ENCODE data around the gene PITPNM2. TPM values are rescaled to one million over a fixed set of nuclear protein-coding genes. Genes with fewer than 3 reads are reported as not detected.

PITPNM2 gene
- total RNA-seq, 2 experiments from 2014 or later, result 37.3 to 38.3 TPM

DNA sequence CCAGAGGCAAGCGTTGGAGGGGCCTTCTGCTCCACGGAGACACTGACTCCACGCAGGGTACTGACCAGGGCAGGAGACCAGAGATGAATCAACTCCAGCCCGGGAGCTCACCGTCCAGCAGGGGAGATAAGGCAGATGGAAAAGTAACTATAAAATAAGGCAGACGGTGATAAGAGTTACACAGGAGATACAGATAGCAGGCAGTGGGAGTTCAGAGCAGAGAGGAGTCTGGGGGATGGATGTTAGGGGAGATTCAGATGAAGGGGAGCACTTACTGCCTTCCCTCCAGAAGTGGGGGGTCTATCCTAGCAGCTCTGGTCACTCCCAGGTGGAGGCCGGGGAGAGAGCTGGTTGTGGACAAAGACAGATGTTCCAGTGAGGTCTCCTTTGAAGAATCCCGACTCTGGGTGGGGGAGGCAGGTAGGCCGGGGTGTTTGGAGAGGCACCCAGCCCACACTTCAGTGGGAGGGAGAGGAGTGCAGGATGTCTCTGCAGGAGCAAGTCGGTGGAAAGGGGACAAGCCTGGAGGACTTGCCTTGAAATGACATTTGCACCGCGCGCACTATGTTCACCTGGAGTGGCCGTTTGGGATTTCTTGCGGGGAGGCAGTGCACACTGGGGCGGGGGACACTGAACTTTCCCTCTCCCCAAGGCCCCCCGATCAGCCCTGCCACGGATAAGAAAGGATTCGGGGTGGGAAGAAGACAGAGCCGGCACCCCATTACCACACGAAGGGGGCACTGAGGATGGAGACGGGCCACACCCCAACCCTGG is 1.2 kb downstream of the PITPNM2 start:
- Mint-ChIP-seq H3K27ac (peak overlapping the region; percentile 89), H3K4me3 (peak overlapping the region; percentile 85), H3K27me3 (no peaks in the 10 kb centered on the region), H3K4me1 (ENCODE audit: low read depth) (peaks cover 63% of the 10 kb centered on the region), H3K36me3 (ENCODE audit: low read depth) (peaks cover 11% of the 10 kb centered on the region), H3K9me3 (no peaks in the 10 kb centered on the region)
- H3K27me3 ChIP-seq (ENCODE audit: control insufficient read depth in 1 of 2, insufficient read depth in 2 of 2, low read length in 2 of 2), result no peaks in the 10 kb centered on the region
- TF ChIP-seq, protein P1, sequence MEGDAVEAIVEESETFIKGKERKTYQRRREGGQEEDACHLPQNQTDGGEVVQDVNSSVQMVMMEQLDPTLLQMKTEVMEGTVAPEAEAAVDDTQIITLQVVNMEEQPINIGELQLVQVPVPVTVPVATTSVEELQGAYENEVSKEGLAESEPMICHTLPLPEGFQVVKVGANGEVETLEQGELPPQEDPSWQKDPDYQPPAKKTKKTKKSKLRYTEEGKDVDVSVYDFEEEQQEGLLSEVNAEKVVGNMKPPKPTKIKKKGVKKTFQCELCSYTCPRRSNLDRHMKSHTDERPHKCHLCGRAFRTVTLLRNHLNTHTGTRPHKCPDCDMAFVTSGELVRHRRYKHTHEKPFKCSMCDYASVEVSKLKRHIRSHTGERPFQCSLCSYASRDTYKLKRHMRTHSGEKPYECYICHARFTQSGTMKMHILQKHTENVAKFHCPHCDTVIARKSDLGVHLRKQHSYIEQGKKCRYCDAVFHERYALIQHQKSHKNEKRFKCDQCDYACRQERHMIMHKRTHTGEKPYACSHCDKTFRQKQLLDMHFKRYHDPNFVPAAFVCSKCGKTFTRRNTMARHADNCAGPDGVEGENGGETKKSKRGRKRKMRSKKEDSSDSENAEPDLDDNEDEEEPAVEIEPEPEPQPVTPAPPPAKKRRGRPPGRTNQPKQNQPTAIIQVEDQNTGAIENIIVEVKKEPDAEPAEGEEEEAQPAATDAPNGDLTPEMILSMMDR (IDR thresholded peaks at IDR 0.05), result no peak
- H3K27ac ChIP-seq (ENCODE audit: low read depth in 1 of 2, low read length in 2 of 2), result peak overlapping the region in 1 of 2 donors; percentile 22
- no peaks in the 10 kb centered on the region for H3K36me3 ChIP-seq (ENCODE audit: insufficient read depth, low read length)
- ChIA-PET POLR2A (interaction anchor here (0.8 to 5.6 kb wide), 8 partner anchors 9 to 109 kb away, joined by 3 to 49 read pairs (median 7); partner anchors contain the start of genes MPHOSPH9 and MTRFR), CTCF (interaction anchor here (0.7 to 1.4 kb wide), 3 partner anchors 74 to 106 kb away, joined by 3 to 5 read pairs (median 3); no protein-coding TSS in a partner anchor)
- peaks cover 27% of the 10 kb centered on the region for H3K4me1 ChIP-seq (ENCODE audit: insufficient read depth, low read length)
- ATAC-seq (ENCODE audit: poor library complexity) (no peak), DNase-seq (peak in 2 of 14 experiments; percentile 17 to 20)
- intact Hi-C loops (cut with DNase I, micrococcal nuclease), result loop anchor here (2.0 to 5.0 kb wide), 7 partner anchors 37 to 172 kb away; partner anchors contain the start of gene OGFOD2 (in 1 of the 2)
- H3K4me3 ChIP-seq (ENCODE audit: low read length), result peak overlapping the region; percentile 76
- no peaks in the 10 kb centered on the region for H3K9me3 ChIP-seq (ENCODE audit: control insufficient read depth in 1 of 2, insufficient read depth in 1 of 2, low read length in 2 of 2)

DNA sequence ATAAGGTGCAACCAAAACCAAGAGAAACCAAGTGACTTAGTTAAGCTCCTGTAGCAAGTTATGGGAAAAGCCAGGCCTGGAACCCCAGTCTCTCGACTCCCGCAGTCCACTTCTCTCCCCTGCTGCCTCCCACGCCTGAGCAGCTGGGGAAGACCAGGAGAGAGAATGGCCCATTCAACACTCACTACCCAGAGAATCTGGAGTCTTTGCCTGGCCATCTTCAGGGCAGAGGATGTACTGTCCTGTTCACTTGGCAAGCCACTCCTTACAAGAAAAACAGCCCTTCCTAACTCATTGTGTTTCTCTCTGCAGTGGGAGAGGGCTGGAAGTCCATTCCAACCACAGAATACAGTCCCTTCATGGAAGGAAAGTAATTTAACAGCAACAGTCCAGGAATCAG is 1.8 kb downstream of the PITPNM2 start:
- no peak for DNase-seq
- no peaks in the 10 kb centered on the region for H3K36me3 ChIP-seq (ENCODE audit: insufficient read depth, low read length)
- no peaks in the 10 kb centered on the region for H3K27me3 ChIP-seq (ENCODE audit: control insufficient read depth in 1 of 2, insufficient read depth in 2 of 2, low read length in 2 of 2)
- no peak overlapping the region for H3K27ac ChIP-seq (ENCODE audit: low read depth in 1 of 2, low read length in 2 of 2)
- Mint-ChIP-seq H3K27ac (peak overlapping the region; percentile 89), H3K9me3 (no peaks in the 10 kb centered on the region), H3K27me3 (no peaks in the 10 kb centered on the region), H3K4me3 (peak overlapping the region; percentile 85), H3K36me3 (ENCODE audit: low read depth) (peaks cover 11% of the 10 kb centered on the region), H3K4me1 (ENCODE audit: low read depth) (peaks cover 65% of the 10 kb centered on the region)
- intact Hi-C loops (cut with DNase I, micrococcal nuclease), result loop anchor here in 1 of 2 experiments (2.0 to 5.0 kb wide), 2 partner anchors 37 to 72 kb away; no protein-coding TSS in a partner anchor
- TF ChIP-seq, protein P1 (IDR thresholded peaks at IDR 0.05), result no peak
- H3K4me3 ChIP-seq (ENCODE audit: low read length), result peak overlapping the region; percentile 76
- no peak for ATAC-seq (ENCODE audit: poor library complexity)
- POLR2A ChIA-PET, result interaction anchor here (0.8 to 5.6 kb wide), 7 partner anchors 27 to 108 kb away, joined by 3 to 49 read pairs (median 7); partner anchors contain the start of genes MPHOSPH9 and MTRFR
- H3K4me1 ChIP-seq (ENCODE audit: insufficient read depth, low read length), result peaks cover 27% of the 10 kb centered on the region
- no peaks in the 10 kb centered on the region for H3K9me3 ChIP-seq (ENCODE audit: control insufficient read depth in 1 of 2, insufficient read depth in 1 of 2, low read length in 2 of 2)
- CTCF ChIA-PET, result interaction anchor here (0.7 to 1.2 kb wide), 2 partner anchors 74 to 89 kb away, joined by 3 read pairs; no protein-coding TSS in a partner anchor

DNA sequence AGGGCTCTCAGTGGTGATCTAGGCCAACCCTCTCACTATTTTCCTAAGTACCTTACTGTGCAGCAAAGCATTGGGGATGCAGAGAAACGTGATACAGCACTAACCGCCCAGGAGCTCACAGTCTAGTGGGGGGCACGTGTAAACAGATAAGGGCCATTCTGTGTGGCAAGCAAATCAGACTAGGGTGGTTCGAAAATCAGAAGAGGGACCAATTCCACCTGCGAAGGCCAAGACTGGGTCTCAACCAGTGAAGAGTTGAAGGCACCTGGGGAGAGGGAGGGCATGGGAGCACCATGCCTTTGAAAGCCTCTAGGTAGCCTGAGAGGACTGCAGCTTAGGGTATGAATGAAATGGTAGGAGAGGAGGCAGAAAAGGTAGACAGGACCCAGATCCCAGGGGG is 2.2 kb downstream of the PITPNM2 start:
- Histone ChIP-seq H3K4me3 (ENCODE audit: low read length) (no peak overlapping the region), H3K36me3 (ENCODE audit: insufficient read depth, low read length) (no peaks in the 10 kb centered on the region), H3K27ac (ENCODE audit: low read depth in 1 of 2, low read length in 2 of 2) (no peak overlapping the region), H3K4me1 (ENCODE audit: insufficient read depth, low read length) (peaks cover 27% of the 10 kb centered on the region), H3K9me3 (ENCODE audit: control insufficient read depth in 1 of 2, insufficient read depth in 1 of 2, low read length in 2 of 2) (no peaks in the 10 kb centered on the region), H3K27me3 (ENCODE audit: control insufficient read depth in 1 of 2, insufficient read depth in 2 of 2, low read length in 2 of 2) (no peaks in the 10 kb centered on the region)
- Mint-ChIP-seq H3K27ac (peak overlapping the region; percentile 89), H3K36me3 (ENCODE audit: low read depth) (peaks cover 11% of the 10 kb centered on the region), H3K4me3 (peak overlapping the region; percentile 85), H3K27me3 (no peaks in the 10 kb centered on the region), H3K4me1 (ENCODE audit: low read depth) (peaks cover 69% of the 10 kb centered on the region), H3K9me3 (no peaks in the 10 kb centered on the region)
- DNase-seq, result no peak
- no peak for ATAC-seq (ENCODE audit: poor library complexity)
- TF ChIP-seq, protein P1 (IDR thresholded peaks at IDR 0.05), result no peak
- POLR2A ChIA-PET, result interaction anchor here (0.8 to 5.6 kb wide), 6 partner anchors 27 to 105 kb away, joined by 3 to 49 read pairs (median 22); partner anchors contain the start of genes MPHOSPH9 and MTRFR
- intact Hi-C loops (cut with DNase I, micrococcal nuclease), result loop anchor here in 1 of 2 experiments (2.0 to 5.0 kb wide), 2 partner anchors 36 to 72 kb away; no protein-coding TSS in a partner anchor
- CTCF ChIA-PET, result interaction anchor here (1.2 kb wide), 1 partner anchor 89 kb away, joined by 3 read pairs; no protein-coding TSS in a partner anchor
